Skeletal muscle cell (primary cell): ENCODE data around the gene SLC15A3.
"Not testable (repeated sequence)": the region's sequence is repeated elsewhere in the genome, so short reads cannot be mapped to it uniquely, and the experiment has no call there.

ENCODE experiments used
- DNase-seq: peaks from one replicate; pipeline ENCODE4 v3.0.0-alpha.2; 2010; ENCODE audit warnings: low read depth
- H3K4me3 ChIP-seq: 2 replicates; pipeline ENCODE4 v1.5.1; 2011; ENCODE audit warnings: low read depth, mild to moderate bottlenecking, control low read depth, low read length, moderate library complexity

Gene SLC15A3

GRCh38 chr11:60978546-60979380, 26.8 kb upstream of the SLC15A3 start:
- H3K4me3 ChIP-seq, result no peak overlapping the region
- DNase-seq, result no peak

GRCh38 chr11:60977836-60978235, 25.9 kb upstream of the SLC15A3 start:
- DNase-seq, result no peak
- H3K4me3 ChIP-seq, result no peak overlapping the region

- no peak overlapping the region for H3K4me3 ChIP-seq
- no peak for DNase-seq
Observed at GRCh38 chr11:60977224-60977623, 25.2 kb upstream of the SLC15A3 start.

GRCh38 chr11:60974726-60975125, 22.8 kb upstream of the SLC15A3 start:
- DNase-seq, result no peak
- no peak overlapping the region for H3K4me3 ChIP-seq

- not testable (repeated sequence) for DNase-seq, H3K4me3 ChIP-seq
Observed at GRCh38 chr11:60974316-60974715, 22.3 kb upstream of the SLC15A3 start.

- no peak for DNase-seq
- no peak overlapping the region for H3K4me3 ChIP-seq
Observed at GRCh38 chr11:60973699-60974098, 21.7 kb upstream of the SLC15A3 start.

GRCh38 chr11:60972182-60973030, 20.4 kb upstream of the SLC15A3 start:
- no peak overlapping the region for H3K4me3 ChIP-seq
- DNase-seq, result no peak

- no peak within 1 kb of the TSS for H3K4me3 ChIP-seq
- DNase-seq, result no peak
Observed at GRCh38 chr11:60971520-60971919, 19.5 kb upstream of the SLC15A3 start, which contains the start of gene CD6. CD6 (plus strand) TSS chr11:60971680; CDS start chr11:60971866, 186 bp downstream.

GRCh38 chr11:60970890-60971289, 18.9 kb upstream of the SLC15A3 start:
- H3K4me3 ChIP-seq, result no peak overlapping the region
- DNase-seq, result no peak

GRCh38 chr11:60970369-60970774, 18.4 kb upstream of the SLC15A3 start:
- no peak for DNase-seq
- H3K4me3 ChIP-seq, result no peak overlapping the region

- no peak for DNase-seq
Observed at GRCh38 chr11:60968223-60968622, 16.2 kb upstream of the SLC15A3 start.

GRCh38 chr11:60966890-60967289, 14.9 kb upstream of the SLC15A3 start:
- no peak for DNase-seq
- no peak overlapping the region for H3K4me3 ChIP-seq

More at GRCh38 chr11:60968223-60968622, 16.2 kb upstream of the SLC15A3 start:
- H3K4me3 ChIP-seq, result no peak overlapping the region

- no peak overlapping the region for H3K4me3 ChIP-seq
- no peak for DNase-seq
Observed at GRCh38 chr11:60964801-60965200, 12.8 kb upstream of the SLC15A3 start.

GRCh38 chr11:60960405-60960804, 8.4 kb upstream of the SLC15A3 start:
- H3K4me3 ChIP-seq, result no peak overlapping the region

GRCh38 chr11:60959431-60959830, 7.5 kb upstream of the SLC15A3 start:
- H3K4me3 ChIP-seq, result no peak overlapping the region
- DNase-seq, result no peak

More at GRCh38 chr11:60960405-60960804, 8.4 kb upstream of the SLC15A3 start:
- no peak for DNase-seq

- H3K4me3 ChIP-seq, result no peak overlapping the region
- DNase-seq, result no peak
Observed at GRCh38 chr11:60957188-60957587, 5.2 kb upstream of the SLC15A3 start.

GRCh38 chr11:60955571-60955970, 3.6 kb upstream of the SLC15A3 start:
- DNase-seq, result no peak
- no peak overlapping the region for H3K4me3 ChIP-seq

- DNase-seq, result no peak
- no peak overlapping the region for H3K4me3 ChIP-seq
Observed at GRCh38 chr11:60954421-60954820, 2.4 kb upstream of the SLC15A3 start.

- no peak for DNase-seq
- H3K4me3 ChIP-seq, result no peak overlapping the region
Observed at GRCh38 chr11:60953781-60954180, 1.8 kb upstream of the SLC15A3 start.

- no peak overlapping the region for H3K4me3 ChIP-seq
Observed at GRCh38 chr11:60952742-60953170, 780 bp upstream of the SLC15A3 start.

More at GRCh38 chr11:60952742-60953170, 780 bp upstream of the SLC15A3 start:
- DNase-seq, result no peak
